Activated naive CD8-positive, alpha-beta T cell treated with anti-CD3 and anti-CD28 coated beads, Interleukin-2, amount 50 U/mL, for 16 hours (primary cell): ENCODE measurements around the gene KSR2.

Experiments
- DNase-seq: peaks from one replicate; pipeline ENCODE4 v3.0.0-alpha.2; 2020; ENCODE audit warnings: low read depth, low spot score

The KSR2 gene

GRCh38 chr12:117501076-117501869 lies 467.5 kb downstream of the KSR2 start:
- no peak for DNase-seq

DNA sequence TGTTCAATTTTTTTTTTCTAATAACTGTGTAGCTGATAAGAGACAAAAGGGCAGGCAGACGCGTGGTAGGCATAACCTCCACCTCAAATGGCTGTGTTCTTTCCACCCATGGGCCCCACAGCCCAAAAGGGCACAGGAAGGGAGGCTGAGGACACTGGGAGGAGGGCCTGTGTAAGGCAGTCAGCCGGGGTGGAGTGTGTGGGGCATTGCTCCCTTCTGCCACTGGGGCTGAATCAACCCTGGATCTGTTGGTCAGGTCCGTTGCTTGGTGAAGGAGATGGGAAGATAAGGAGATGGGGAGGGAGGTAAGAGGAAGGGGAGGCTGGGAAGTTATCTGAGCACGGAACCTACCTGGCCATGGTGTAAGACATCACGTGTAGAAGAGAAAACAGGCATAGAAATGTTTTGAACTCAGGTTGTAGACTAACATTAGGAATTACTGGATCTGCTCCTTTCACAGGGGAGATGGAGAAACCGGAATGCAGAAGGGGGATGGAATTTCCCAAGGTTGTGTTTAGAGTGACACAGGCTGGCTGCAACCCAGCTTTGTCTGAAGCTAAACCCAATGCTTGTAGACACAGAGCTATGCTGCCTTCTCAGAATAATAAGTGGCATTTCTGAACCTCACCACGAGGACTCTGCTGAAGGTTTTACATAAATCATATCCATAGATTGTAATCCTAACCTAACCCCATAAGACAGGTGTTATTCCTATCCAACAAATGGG lies 468.9 kb downstream of the KSR2 start:
- DNase-seq, result no peak

- DNase-seq, result no peak
Measured at GRCh38 chr12:117498880-117499279, 469.9 kb downstream of the KSR2 start.

- DNase-seq, result no peak
Measured at GRCh38 chr12:117498256-117498655, 470.5 kb downstream of the KSR2 start.

- no peak for DNase-seq
Measured at GRCh38 chr12:117497407-117497806, 471.4 kb downstream of the KSR2 start.

DNA sequence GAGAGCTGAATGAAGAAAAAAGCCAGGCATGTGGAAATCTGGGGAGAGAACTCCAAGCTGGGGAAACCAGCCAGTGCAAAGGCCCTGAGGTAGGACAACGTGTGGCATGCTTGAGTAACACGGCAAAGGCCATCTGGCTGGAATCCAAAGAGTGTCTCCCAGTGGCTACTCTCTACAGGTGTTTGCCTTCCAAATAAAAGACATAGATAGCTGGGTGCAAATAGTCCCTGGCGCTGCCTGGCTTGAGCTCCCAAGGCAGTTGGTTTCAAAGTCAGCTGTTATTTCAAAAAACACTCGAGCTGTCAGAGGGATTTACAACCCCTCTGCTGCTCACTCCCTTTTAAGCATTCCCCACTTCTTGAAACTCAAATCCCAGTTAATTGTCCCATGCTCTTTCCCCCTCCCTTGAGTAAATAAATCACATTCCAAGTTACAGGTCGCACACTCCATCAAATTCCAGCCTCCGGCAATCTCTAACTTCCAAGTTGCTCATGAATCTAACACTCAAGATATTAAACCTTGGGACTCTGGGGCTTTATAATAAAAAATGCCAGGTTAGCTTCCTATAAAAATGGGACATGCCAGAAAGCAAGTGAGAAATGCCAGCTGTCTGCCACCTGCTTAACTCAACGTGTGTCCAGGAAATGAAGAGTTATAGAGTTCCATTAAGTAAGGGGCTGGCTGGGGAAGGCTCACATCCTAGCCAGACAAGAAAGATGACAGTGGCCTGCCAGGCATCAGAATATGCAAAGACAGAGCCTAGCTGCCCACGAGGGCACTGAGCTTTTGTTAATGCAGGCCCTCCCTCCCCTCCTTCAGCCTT lies 473.7 kb downstream of the KSR2 start:
- DNase-seq, result no peak

DNA sequence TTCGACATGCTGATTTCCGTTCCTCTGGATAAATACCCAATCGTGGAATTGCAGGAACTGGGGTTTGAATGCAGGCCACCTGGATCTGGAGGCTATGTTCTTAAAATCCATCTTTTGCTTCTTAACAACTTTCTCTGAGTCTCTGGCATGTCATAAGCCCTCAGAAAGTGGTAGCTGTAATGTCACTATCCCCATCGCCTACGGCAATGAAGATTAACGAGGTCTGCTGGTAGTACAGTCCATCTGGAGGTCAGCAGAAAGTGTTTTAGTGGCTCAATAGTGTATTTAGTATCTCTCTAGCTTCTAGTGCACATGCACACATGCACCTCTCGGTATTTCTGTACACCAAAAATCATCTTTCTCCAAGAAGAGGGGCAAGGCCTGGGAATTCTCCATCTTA lies 477.1 kb downstream of the KSR2 start:
- no peak for DNase-seq

DNA sequence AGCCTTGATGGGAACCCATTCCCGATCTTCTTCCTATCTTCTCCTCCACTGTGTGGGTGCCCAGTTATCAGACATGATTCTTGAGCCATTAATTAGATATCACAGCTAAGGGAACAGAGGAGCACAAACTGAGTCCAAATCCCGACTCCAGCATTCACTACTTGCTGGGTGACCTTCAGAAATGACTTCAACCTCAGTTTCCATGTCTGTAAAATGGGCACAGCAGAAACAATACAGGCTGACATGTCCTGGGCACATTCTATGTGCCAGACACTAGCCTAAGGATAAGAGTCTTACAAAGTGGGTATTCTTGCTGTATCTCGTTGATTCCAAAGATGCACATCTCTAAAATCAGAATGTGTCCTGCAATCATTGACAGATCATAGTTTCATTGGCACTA lies 478.7 kb downstream of the KSR2 start:
- no peak for DNase-seq

GRCh38 chr12:117489671-117490070 lies 479.1 kb downstream of the KSR2 start:
- no peak for DNase-seq

DNA sequence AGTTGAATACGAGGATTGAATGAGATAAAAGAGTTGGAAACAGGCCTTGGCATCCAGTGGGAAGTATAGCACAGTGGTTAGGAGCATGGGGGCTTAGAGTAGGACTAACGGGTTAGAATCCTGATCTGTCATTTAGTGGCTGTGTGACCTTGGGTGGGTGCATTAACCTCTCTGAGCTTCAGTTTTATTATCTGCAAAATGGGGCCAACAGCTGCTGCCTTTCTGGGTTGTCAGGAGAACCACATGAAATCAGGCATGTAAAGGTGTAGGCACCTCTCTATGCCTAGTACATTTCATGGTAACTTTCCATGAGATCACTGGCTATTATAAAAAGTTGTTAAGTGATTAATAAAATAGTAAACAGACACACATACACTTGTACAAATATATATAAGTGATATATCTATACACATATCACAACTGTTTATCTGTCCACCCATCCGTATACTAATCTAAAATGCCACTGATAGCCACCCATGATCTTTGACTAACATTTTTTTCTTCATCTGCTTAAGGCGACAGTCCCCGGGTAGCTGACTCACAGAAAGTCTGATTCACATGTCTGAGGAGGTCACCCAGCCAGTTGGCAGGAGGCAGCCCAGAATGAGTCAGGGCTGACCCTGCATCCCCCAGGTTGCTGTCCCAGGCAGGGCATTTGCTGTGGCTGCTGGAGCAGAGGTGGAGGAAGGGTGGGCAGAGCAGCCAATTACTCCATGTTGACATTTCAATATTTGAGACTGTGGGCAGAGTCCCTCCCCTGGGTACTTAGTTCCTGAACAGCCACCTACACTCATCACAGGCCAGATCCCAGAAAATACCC lies 481.7 kb downstream of the KSR2 start:
- no peak for DNase-seq

DNA sequence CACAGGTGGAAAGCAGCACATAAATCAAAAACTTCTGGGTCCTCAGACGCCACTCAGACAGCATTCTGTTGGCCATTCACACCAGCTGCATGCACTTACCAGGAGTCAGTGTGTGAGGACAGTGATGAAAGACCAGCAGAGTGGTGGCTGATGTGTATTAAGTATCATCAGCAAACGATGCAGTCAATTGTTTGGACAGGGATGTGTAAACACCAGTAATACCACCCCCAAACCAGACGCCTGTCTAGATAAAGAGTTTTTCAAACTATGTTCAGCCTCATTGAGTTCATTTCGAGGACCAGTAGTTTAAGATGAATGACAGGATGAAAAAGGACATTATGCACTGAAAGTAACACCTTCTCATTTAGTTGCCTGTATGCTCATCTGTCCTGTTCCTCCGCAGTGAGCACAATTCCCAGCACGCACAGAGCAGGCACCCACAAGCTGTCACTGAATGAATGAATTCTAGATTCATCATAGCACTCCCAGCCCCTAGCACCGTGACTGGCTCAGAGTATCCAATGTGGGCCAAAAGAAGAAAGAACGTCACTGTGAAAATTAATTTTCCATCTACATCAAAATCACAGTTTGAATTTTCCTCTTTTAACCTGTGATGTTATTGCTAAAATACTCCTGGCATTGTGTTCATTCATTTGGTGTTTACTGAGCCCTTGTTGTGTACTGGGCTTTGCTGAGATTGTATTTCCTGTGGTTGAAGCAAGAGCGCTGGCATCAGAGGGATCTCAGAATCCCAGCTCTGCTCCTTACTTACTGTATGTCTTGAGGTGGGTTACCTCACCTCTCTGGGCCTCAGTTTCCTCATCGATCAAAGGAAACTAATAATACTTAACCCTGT lies 482.6 kb downstream of the KSR2 start:
- DNase-seq, result no peak

- no peak for DNase-seq
Measured at GRCh38 chr12:117484901-117485300, 483.9 kb downstream of the KSR2 start.

DNA sequence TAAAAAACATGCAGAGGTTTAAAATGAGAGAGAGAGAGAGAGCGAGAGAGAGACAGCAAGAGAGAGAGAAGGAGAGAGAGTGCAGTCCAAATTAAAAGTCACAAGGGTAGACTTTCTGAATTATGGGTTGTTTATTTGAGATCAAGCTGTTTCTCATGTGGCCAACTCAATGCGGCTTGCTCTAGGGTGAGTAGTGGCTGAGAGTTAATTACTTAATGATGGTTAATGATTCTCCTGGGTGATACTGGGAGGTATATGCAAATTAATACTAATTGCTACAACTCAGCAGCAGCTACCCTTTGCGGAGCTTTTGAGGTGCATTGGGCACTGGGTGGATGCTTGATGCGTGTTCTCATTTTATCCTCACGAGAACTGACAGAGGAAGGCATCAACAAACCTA lies 485.3 kb downstream of the KSR2 start:
- no peak for DNase-seq

DNA sequence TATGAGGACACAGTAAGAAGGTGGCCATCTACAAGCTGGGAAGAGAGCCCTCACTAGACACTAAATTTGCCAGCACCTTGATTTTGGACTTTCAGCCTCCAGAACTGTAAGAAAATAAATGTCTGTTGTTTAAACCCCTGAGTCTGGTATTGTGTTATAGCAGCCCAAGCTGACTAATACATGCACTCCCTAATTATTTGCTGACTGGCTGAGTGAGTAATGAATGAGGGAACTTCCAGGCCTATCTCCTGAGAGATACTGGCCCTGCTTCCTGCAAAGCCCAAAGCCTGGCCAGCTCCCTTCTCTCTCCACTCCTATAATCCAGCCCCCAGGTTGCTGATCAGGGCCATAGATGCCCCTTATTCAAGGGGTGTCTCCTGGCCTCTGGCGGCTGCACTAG lies 487.3 kb downstream of the KSR2 start:
- no peak for DNase-seq

DNA sequence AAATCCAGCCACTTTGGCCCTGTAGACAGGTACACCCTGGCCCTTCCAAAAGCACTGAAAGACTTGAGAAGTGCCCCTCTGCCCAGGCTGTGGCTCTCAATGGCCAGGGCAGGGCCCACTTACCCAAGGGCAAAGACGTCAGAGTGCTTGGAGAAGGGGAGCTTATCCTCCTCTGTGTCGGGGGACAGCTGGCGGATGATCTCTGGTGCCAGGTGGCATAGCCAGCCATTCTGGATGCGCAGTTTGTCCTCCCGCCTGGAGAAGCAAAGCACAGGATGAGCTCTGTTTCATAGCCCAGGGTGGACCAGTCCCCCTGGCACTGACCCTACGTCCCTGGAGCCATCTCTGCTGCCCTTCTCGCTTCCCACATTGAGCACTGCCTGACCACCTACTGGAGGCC lies 492.4 kb downstream of the KSR2 start:
- no peak for DNase-seq

GRCh38 chr12:117473856-117474255 lies 494.9 kb downstream of the KSR2 start:
- DNase-seq, result no peak

DNA sequence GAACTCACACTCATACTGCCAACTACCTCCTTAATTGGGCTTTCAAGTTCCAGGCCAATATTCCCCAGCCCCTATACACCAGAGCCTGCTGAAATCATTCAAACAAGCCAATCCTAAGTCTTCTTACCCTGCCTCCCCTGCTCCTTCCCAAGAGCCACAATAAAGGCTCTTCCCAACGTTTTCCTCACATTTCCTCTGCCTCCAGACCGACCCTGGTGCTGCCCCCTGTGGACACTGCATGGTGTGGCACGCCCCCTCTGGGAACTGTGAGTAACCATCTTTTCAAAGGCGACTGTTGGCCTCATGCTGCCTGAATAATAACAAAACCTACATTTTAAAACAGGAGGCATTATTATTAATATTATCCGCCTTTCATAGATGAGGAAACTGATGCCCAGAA lies 495.8 kb downstream of the KSR2 start:
- no peak for DNase-seq

DNA sequence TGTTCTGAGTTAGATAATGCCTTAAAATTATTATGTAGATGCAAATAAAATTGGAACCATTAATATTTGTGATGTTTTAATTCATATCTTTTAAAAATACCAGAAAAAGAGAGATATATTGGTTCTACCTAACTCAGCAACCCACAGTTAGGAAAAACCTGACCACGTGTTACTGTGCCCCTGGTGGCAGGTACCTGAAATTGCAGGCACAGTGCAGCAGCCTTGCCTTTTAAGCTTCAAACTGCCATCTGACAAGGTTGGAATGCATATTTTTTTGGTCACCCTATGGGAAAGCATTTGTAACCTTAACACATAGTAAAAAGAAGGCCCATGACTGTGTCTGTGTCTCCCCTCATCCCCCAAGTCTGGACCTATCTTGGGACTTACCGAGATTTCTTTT lies 498.0 kb downstream of the KSR2 start:
- DNase-seq, result no peak

DNA sequence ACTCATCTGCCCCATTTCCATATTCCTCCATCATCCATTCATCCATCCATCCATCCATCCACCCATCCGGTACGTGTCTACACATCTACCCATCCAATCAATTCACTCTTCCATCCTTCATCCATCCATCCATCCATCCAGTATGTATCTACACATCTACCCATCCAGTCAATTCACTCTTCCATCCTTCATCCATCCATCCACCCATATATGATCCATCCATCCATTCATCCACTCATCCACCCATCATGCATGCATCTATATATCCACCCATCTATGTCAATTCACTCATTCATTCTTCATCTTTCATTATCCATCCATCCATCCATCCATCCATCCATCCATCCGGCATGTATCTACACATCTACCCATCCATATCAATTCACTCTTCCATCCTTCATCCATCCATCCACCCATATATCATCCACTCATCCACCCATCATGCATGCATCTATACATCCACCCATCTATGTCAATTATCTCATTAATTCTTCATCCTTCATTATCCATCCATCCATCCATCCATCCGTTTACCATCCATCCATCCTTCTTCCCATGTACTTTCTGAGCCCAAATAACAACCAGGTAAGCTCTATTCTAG lies 498.8 kb downstream of the KSR2 start:
- DNase-seq, result no peak

- no peak for DNase-seq
Measured at GRCh38 chr12:117468016-117468415, 500.8 kb downstream of the KSR2 start.
